NCI-H1048 (cell line): Measurements from ENCODE around the gene TLNRD1.

Experiments used
- DNase-seq: peaks from one replicate; lab custom pipeline; 2025; lab: John Stamatoyannopoulos, UW

Gene TLNRD1

DNA sequence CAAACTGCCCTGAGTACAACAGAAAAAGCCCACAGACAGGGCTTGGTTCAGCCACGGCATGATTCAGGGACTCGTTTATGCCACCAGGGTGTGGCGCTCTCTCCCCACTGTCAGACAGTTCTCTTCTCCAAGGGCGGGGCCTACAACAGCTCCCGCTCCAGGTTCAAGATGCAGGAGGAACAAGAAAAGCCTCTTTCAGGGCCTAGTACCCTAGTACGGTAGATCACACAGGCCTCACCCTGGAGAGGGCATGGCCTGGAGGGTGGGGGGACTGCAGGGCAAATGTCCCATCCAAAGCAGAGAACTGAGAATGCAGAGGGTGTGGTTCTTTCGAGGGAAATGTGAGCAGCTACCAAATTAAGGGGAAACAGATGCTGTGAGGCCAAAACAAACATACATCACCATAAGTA, 23.1 kb upstream of the TLNRD1 start:
- DNase-seq: peak; percentile 13

DNA sequence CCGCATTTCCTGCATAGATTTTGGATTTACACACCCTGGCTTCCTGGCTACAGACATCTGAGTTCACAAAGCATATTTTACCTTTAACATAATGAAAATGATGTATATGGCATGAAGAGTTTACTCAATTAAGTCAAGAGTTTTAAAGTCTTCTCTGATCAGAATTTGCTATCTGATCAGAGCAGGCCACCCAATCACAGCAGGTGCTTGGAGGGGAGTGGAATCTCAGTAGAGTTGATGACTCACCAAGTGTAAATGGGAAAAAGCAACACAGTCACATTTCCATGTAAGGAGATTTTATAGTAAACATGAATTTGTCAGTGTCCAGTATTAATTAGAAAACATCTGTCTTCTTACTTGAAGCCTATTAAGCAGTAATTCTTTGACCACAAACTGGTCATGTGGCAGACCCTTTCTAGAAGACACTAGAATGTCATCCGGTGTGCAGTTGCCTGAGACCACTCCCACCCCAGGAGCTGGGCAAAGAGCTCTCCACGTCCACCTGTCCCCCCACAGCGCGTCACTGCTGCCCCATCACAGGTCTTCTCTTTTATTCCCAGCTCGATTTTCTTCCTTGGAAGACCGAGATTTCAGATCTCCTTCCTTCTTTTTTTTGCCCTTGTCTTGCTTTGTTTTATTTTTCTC, 21.9 kb upstream of the TLNRD1 start:
- DNase-seq: no peak

- no peak for DNase-seq
Measured at GRCh38 chr15:80979538-80980200, 21.1 kb upstream of the TLNRD1 start.

DNA sequence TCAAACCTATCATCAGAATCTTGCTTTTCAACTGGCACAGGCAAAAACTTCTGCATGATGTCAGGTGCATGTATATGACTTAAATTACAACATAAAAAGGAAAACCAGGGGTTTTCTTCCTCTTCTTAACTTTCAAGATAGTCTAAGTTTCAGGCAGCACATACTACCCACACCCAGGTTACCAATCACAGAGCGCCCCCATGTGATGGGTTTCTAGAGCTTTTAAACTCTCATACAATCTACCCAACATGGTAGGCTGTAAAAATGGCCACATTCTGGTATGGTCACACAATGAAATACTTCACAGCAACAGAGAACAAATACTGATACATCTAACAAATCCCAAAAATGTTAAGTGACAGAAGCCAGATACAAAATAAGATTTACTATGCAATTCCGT, 18.5 kb upstream of the TLNRD1 start:
- no peak for DNase-seq

DNA sequence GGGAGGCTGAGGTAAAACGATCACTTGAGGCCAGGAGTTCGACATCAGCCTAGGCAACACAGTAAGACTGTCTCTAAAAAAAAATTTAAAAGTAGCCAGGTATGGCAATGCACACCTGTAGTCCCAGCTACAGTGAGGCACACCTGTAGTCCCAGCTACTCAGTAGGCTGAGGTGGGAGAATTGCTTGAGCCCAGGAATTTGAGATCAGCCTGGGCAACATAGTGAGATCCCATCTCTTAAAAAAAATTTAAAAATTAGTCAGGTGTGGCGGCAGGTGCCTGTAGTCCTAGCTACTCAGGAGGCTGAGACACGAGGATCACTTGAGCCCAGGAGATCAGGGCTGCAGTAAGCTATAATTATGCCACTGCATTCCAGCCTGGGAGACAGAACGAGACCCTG, 17.9 kb upstream of the TLNRD1 start:
- DNase-seq: no peak

GRCh38 chr15:80984856-80985255, 15.9 kb upstream of the TLNRD1 start:
- DNase-seq: no peak

- DNase-seq: no peak
Measured at GRCh38 chr15:80985981-80986380, 14.7 kb upstream of the TLNRD1 start.

GRCh38 chr15:80986487-80986886, 14.2 kb upstream of the TLNRD1 start:
- DNase-seq: no peak

- no peak for DNase-seq
Measured at GRCh38 chr15:80988148-80988796, 12.5 kb upstream of the TLNRD1 start.

DNA sequence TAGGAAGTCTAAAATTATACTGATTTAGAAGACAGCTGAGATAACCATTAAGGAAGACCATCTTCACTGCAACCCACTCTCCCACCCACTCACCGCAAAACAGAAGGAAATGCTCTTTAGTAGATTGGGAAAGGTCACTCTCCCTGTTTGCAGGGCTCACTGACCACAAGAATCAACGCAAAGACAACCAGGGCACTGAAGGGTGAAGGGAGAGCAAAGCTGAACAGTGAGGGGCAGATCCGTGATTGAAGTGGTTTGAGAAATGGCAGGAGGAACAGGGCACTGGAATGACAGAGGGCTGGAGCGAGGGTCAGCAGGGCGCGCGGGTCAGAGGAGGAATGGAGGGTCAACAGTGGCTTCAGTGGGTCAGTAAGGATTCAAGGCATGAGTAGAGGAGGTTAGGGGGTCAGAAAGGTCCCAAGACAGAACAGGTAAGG, 11.6 kb upstream of the TLNRD1 start:
- DNase-seq: no peak

- peak; percentile 89 for DNase-seq
Measured at GRCh38 chr15:80989518-80990478, 10.9 kb upstream of the TLNRD1 start, which contains the start of gene MESD. Gene MESD (minus strand): TSS chr15:80989819. CDS start chr15:80989791, 28 bp downstream.

- no peak for DNase-seq
Measured at GRCh38 chr15:80990955-80991354, 9.8 kb upstream of the TLNRD1 start.

DNA sequence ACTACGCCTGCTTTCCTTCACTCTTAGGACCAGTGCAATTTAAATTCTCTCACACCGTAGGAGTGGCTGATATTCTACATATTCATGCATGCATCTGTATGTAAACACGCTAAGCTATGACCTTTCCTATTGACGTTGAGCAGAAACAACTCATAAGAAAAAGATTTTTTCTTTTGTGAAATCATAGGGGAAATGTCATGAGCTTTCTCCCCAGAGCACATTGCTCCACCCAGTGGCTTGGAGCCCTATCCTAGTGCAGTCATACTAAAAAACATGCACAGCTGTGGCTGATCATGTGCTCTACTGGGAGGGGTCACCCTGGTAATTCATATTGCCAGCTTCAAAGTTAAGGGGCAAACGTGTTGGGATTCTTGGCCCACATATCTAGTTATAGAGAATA, 9.3 kb upstream of the TLNRD1 start:
- no peak for DNase-seq

- no peak for DNase-seq
Measured at GRCh38 chr15:80992006-80992405, 8.7 kb upstream of the TLNRD1 start.

DNA sequence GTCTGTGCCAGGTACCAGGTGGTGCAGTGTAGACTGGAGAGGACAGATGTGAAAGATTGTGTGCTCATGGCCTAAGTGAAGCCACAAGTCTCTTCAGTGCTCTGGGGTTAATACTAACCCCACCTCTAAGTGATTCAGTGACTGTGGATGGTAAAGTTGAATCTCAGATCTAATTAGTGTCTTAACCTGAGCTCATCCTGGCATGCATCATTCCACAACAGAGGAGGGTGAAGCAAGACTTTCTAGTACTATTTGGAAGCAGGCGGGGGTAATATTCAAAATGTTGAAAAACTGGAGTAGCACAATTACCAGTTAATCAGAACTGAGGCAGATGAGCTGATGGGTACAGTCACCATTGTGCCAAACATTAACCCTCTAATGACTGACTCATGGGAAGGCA, 8.3 kb upstream of the TLNRD1 start:
- DNase-seq: no peak

DNA sequence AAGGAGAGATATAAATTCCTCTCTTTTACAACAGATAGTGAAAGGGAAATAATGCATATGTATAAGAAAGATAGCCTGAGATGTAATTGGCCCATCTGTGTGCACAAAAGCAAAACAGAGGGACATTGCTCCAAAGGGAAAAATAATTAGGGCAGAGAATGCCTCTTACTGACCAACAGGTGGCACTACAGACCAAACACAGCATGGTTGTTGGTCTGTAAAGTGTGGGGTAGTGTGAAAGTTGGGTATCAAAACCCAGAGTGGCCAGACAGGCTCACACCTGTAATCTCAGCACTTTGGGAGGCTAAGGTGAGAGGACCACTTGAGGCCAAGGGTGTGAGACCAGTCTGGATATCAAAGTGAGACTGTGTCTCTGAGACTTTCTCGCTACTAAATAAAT, 4.5 kb upstream of the TLNRD1 start:
- DNase-seq: no peak

- DNase-seq: no peak
Measured at GRCh38 chr15:80997692-80998091, 3.0 kb upstream of the TLNRD1 start.

DNA sequence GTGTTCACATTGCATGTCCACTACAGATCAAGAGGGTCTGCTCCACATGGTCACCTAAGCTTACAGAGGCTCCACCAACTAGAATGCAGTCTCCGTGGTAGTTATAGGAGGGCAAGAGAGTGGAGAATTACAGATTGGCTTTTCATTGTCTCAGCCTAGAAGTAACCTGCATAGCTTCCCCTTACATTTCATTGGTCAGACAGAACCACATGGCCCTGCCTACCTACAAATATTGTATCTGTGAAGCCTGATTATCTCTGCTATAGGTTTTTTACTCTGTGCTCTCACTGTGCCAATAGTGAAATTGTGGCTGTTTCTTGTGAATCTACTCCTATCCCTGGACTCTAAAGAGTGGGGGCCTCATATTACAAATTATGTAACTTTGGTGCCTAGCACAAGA, 2.5 kb upstream of the TLNRD1 start:
- DNase-seq: no peak

DNA sequence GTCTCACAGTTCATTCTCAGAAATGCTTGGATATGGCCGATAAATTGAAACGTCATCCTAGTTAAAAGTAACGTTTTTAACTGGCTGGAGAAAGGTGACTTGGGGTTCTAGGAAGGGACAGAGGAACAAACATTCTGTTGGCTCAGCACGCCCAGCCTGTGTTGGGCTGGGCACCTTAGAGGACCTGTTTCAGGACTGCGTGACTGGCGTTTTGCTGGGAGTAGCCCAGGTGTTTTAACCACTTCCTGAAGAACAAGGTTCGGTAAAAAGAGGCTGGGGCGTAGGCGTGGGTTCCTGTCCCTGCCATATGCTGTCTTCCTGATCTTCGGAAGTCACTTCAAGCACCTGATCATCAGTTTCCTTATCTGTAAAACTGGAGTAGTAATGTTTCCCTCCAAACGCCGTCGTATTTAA, 1.1 kb upstream of the TLNRD1 start:
- DNase-seq: no peak

DNA sequence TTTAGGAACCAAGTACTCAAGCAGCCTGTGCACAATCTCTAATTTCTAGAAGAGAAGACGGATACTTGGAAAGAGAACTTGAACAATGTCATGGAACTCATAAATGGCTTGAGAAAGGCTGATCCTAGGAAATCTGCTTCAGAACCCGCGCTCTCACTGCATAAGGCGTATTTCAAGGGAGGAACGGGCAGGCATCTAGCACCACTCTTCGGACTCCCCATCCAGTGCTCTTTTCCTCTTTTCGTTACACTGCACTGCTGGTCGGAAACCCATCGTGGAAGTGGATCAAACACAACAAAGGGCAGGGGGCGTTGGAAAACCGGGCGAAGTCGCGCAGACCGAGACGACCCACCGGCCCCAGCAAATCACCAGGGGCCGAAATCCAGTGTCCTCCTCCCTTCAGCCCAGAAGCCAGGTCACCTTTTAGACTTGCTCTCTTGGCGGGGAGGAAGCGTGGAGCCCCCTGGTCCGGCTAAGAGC, 539 bp upstream of the TLNRD1 start:
- DNase-seq: no peak

GRCh38 chr15:81001152-81002008, 657 bp downstream of the TLNRD1 start:
- DNase-seq: no peak
